Measurements from ENCODE around the gene RXRG.

The RXRG gene

GRCh38 chr1:165443539-165444311, 1.2 kb downstream of the RXRG start:
- Histone ChIP-seq H3K36me3 (ENCODE audit: insufficient read depth) (no peaks in the 10 kb centered on the region), H3K27me3 (ENCODE audit: insufficient read depth, low read depth) (no peaks in the 10 kb centered on the region), H3K4me1 (ENCODE audit: low read depth, poor library complexity, severe bottlenecking) (no peaks in the 10 kb centered on the region), H3K9ac (no peak overlapping the region), H2AFZ (ENCODE audit: low read depth) (no peak overlapping the region), H4K20me1 (ENCODE audit: insufficient read depth) (no peaks in the 10 kb centered on the region), H3K27ac (no peak overlapping the region), H3K4me2 (no peak overlapping the region), H3K4me3 (IDR thresholded peaks at IDR 0.05; ENCODE audit: insufficient read depth, low read depth, low read length) (no peak overlapping the region), H3K79me2 (ENCODE audit: insufficient read depth, low read depth) (no peaks in the 10 kb centered on the region)
- no peak for TF ChIP-seq CTCF (conservative IDR thresholded peaks at IDR 0.05; ENCODE audit: low read depth, low read length)

GRCh38 chr1:165442653-165443052, 2.3 kb downstream of the RXRG start:
- Histone ChIP-seq H4K20me1 (ENCODE audit: insufficient read depth) (no peaks in the 10 kb centered on the region), H3K9ac (no peak overlapping the region), H3K79me2 (ENCODE audit: insufficient read depth, low read depth) (no peaks in the 10 kb centered on the region), H2AFZ (ENCODE audit: low read depth) (no peak overlapping the region), H3K36me3 (ENCODE audit: insufficient read depth) (no peaks in the 10 kb centered on the region), H3K4me3 (IDR thresholded peaks at IDR 0.05; ENCODE audit: insufficient read depth, low read depth, low read length) (no peak overlapping the region), H3K4me2 (no peak overlapping the region), H3K27me3 (ENCODE audit: insufficient read depth, low read depth) (no peaks in the 10 kb centered on the region), H3K27ac (no peak overlapping the region), H3K4me1 (ENCODE audit: low read depth, poor library complexity, severe bottlenecking) (no peaks in the 10 kb centered on the region)
- TF ChIP-seq CTCF (conservative IDR thresholded peaks at IDR 0.05; ENCODE audit: low read depth, low read length): no peak

- Histone ChIP-seq H3K27me3 (ENCODE audit: insufficient read depth, low read depth) (no peaks in the 10 kb centered on the region), H3K9ac (no peak overlapping the region), H3K27ac (no peak overlapping the region), H3K4me2 (no peak overlapping the region), H2AFZ (ENCODE audit: low read depth) (no peak overlapping the region), H4K20me1 (ENCODE audit: insufficient read depth) (no peaks in the 10 kb centered on the region), H3K79me2 (ENCODE audit: insufficient read depth, low read depth) (no peaks in the 10 kb centered on the region), H3K4me3 (IDR thresholded peaks at IDR 0.05; ENCODE audit: insufficient read depth, low read depth, low read length) (no peak overlapping the region), H3K4me1 (ENCODE audit: low read depth, poor library complexity, severe bottlenecking) (no peaks in the 10 kb centered on the region), H3K36me3 (ENCODE audit: insufficient read depth) (no peaks in the 10 kb centered on the region)
- no peak for TF ChIP-seq CTCF (conservative IDR thresholded peaks at IDR 0.05; ENCODE audit: low read depth, low read length)
These were observed 2.9 kb downstream of the RXRG start for GRCh38 chr1:165442053-165442452.

- no peak overlapping the region for H3K4me2 ChIP-seq
- no peak overlapping the region for H3K4me3 ChIP-seq (IDR thresholded peaks at IDR 0.05; ENCODE audit: insufficient read depth, low read depth, low read length)
- H3K79me2 ChIP-seq (ENCODE audit: insufficient read depth, low read depth): no peaks in the 10 kb centered on the region
- H3K9ac ChIP-seq: no peak overlapping the region
- H3K36me3 ChIP-seq (ENCODE audit: insufficient read depth): no peaks in the 10 kb centered on the region
- H4K20me1 ChIP-seq (ENCODE audit: insufficient read depth): no peaks in the 10 kb centered on the region
- TF ChIP-seq CTCF (conservative IDR thresholded peaks at IDR 0.05; ENCODE audit: low read depth, low read length): no peak
- H2AFZ ChIP-seq (ENCODE audit: low read depth): no peak overlapping the region
- H3K27me3 ChIP-seq (ENCODE audit: insufficient read depth, low read depth): no peaks in the 10 kb centered on the region
- no peak overlapping the region for H3K27ac ChIP-seq
- H3K4me1 ChIP-seq (ENCODE audit: low read depth, poor library complexity, severe bottlenecking): no peaks in the 10 kb centered on the region
These were observed 3.6 kb downstream of the RXRG start for GRCh38 chr1:165441166-165441880.

Measured in KMS-11 (cell line).